ENCODE measurements around the gene PIP5KL1. TPM values are rescaled to one million over a fixed set of nuclear protein-coding genes. Genes with fewer than 3 reads are reported as not detected.

Gene PIP5KL1
- total and polyA plus RNA-seq, 2 of the 8 experiments (the other 6 are each of a cell fraction or from before 2014, with no cell fraction given): 13.4 to 15.4 TPM

- no peaks in the 10 kb centered on the region for H3K9me3 ChIP-seq (ENCODE audit: insufficient read depth in 2 of 2, low read depth in 1 of 2, low read length in 1 of 2)
- peaks cover 7% of the 10 kb centered on the region; the same call in 1 of the 2 replicates for H3K23me2 ChIP-seq (ENCODE audit: low read depth, low read length)
- peak within 1 kb of the TSS; percentile 0; the same call in 1 of the 2 replicates for H2AK5ac ChIP-seq (ENCODE audit: low read depth, low read length)
- no peak within 1 kb of the TSS for H2BK20ac ChIP-seq (ENCODE audit: low read length)
- peaks cover 0 to 10% (median 7%) of the 10 kb centered on the region in 4 experiments; a peak in 6 of 7 replicates for H3K4me1 ChIP-seq (replicated peaks in 1 of 4; ENCODE audit: control insufficient read depth in 3 of 4, insufficient read depth in 4 of 4, low read length in 3 of 4)
- H4K91ac ChIP-seq (replicated peaks; ENCODE audit: insufficient read length, low read length): peak within 1 kb of the TSS; percentile 84
- peak within 1 kb of the TSS; percentile 25 for H4K5ac ChIP-seq (ENCODE audit: insufficient read length, low read depth, low read length)
- H3K9ac ChIP-seq (replicated peaks in 1 of 4; ENCODE audit: extremely low read depth in 1 of 4, low read depth in 3 of 4, low read length in 3 of 4): no peak within 1 kb of the TSS
- POLR2A ChIA-PET (ENCODE audit: partially characterized antibody): interaction anchor here (0.7 to 2.0 kb wide), 9 partner anchors 8 to 85 kb away, joined by 3 to 9 read pairs (median 4); partner anchors contain the start of gene ST6GALNAC6
- FAIRE-seq (no peak), DNase-seq (ENCODE audit: low read depth in 1 of 2, low spot score in 2 of 2) (peak in 1 of 2 experiments; percentile 84)
- H2BK5ac ChIP-seq (ENCODE audit: low read depth, low read length): no peak within 1 kb of the TSS
- H4K8ac ChIP-seq (ENCODE audit: extremely low read depth, insufficient read depth, low read length): peak within 1 kb of the TSS; percentile 54
- H3K36me3 ChIP-seq (ENCODE audit: control insufficient read depth in 2 of 4, insufficient read depth in 4 of 4, low read length in 3 of 4): no peaks in the 10 kb centered on the region
- peak within 1 kb of the TSS; percentile 46 to 66 (median 58) for H3K4me3 ChIP-seq (ENCODE audit: extremely low read depth in 1 of 4, insufficient read depth in 2 of 4, low read depth in 3 of 4, low read length in 4 of 4)
- H3K56ac ChIP-seq (replicated peaks; ENCODE audit: insufficient read length, low read depth, low read length): peak within 1 kb of the TSS; percentile 53
- no peak within 1 kb of the TSS for H2BK120ac ChIP-seq (replicated peaks; ENCODE audit: low read depth, low read length)
- H3K79me2 ChIP-seq (ENCODE audit: control insufficient read depth in 1 of 2, insufficient read depth in 2 of 2, low read length in 2 of 2): no peaks in the 10 kb centered on the region
- CTCF ChIA-PET (ENCODE audit: partially characterized antibody): interaction anchor here (0.8 to 2.2 kb wide), 9 partner anchors 8 to 112 kb away, joined by 3 to 18 read pairs (median 3); partner anchors contain the start of gene FPGS
- H3K4me2 ChIP-seq (ENCODE audit: insufficient read depth in 1 of 2, low read depth in 2 of 2, low read length in 2 of 2): peak within 1 kb of the TSS; percentile 72 to 79
- no peak within 1 kb of the TSS for H3K14ac ChIP-seq (ENCODE audit: insufficient read length)
- no peaks in the 10 kb centered on the region for H3K27me3 ChIP-seq (replicated peaks in 1 of 4; ENCODE audit: control insufficient read depth in 3 of 4, extremely low read depth in 1 of 4, insufficient read depth in 3 of 4, low read length in 3 of 4)
- H2BK15ac ChIP-seq (ENCODE audit: low read length): peak within 1 kb of the TSS; percentile 46; the same call in 1 of the 2 replicates
- H3K27ac ChIP-seq (ENCODE audit: low read depth, low read length): no peak within 1 kb of the TSS
- H3K79me1 ChIP-seq (ENCODE audit: low read depth, low read length): no peaks in the 10 kb centered on the region
- WGBS, 2 experiments (ENCODE audit: extremely low coverage in 1 of 2, insufficient coverage in 1 of 2, insufficient read length in 1 of 2, insufficient replicate concordance in 2 of 2, low coverage in 1 of 2, low lambda C conversion rate in 2 of 2, missing lambda C conversion rate in 1 of 2): 4% methylated on average over 12 of the region's 44 CpGs; no CpG with 5 or more reads in 1 of the 2 experiments
- H3K18ac ChIP-seq (ENCODE audit: extremely low read depth, low read length): peak within 1 kb of the TSS; percentile 3
- peak within 1 kb of the TSS; percentile 50; the same call in 1 of the 2 replicates for H2BK12ac ChIP-seq (ENCODE audit: low read depth, low read length)
- H3K23ac ChIP-seq (ENCODE audit: insufficient read length): no peak within 1 kb of the TSS
- peaks cover 0 to 1% of the 10 kb centered on the region in 2 experiments for H4K20me1 ChIP-seq (replicated peaks in 1 of 2; ENCODE audit: control insufficient read depth in 1 of 2, insufficient read depth in 2 of 2, low read length in 2 of 2)
- H3K4ac ChIP-seq (replicated peaks; ENCODE audit: insufficient read length, low read depth, low read length): peak within 1 kb of the TSS; percentile 72
- H2AFZ ChIP-seq (ENCODE audit: low read length): peak within 1 kb of the TSS; percentile 96
- TF ChIP-seq ATF2 (IDR thresholded peaks at IDR 0.05; ENCODE audit: low read length): no peak
- TF ChIP-seq TAF1 (IDR thresholded peaks at IDR 0.05; ENCODE audit: low read depth, low read length): no peak
- peak; percentile 73 for TF ChIP-seq KDM4A (IDR thresholded peaks at IDR 0.05; ENCODE audit: low read depth, low read length, severe bottlenecking)
- peak; percentile 39; the same call in 1 of the 2 replicates for TF ChIP-seq TEAD4 (IDR thresholded peaks at IDR 0.05; ENCODE audit: low read depth, low read length)
- peak; percentile 71 for TF ChIP-seq ASH2L (IDR thresholded peaks at IDR 0.05; ENCODE audit: low read length)
- no peak for TF ChIP-seq SP1 (IDR thresholded peaks at IDR 0.05; ENCODE audit: low read depth, low read length)
- TF ChIP-seq BCL11A (IDR thresholded peaks at IDR 0.05; ENCODE audit: low read depth in 2 of 2, low read length in 2 of 2): no peak
- peak in 1 of 2 experiments; percentile 52; a peak in 1 of 3 replicates for TF ChIP-seq POLR2A (IDR thresholded peaks at IDR 0.05; ENCODE audit: control extremely low read depth in 1 of 2, low read depth in 2 of 2, low read length in 2 of 2)
- no peak for TF ChIP-seq CTBP2 (IDR thresholded peaks at IDR 0.05; ENCODE audit: borderline replicate concordance, insufficient read depth, insufficient read length, low read length)
- TF ChIP-seq E2F6 (IDR thresholded peaks at IDR 0.05): 0 out of 2 replicates have a peak, but pooled peaks have one; percentile 38
- peak; percentile 60; the same call in 1 of the 2 replicates for TF ChIP-seq TBP (IDR thresholded peaks at IDR 0.05; ENCODE audit: low read depth, low read length)
Observed at GRCh38 chr9:127877566-127877998, 53.0 kb downstream of the PIP5KL1 start, which contains the start of gene AK1. Gene AK1 (minus strand): TSS chr9:127877675. CDS start chr9:127874617, 3,058 bp downstream.
